ENCODE measurements around the gene TAC4. TPM values are rescaled to one million over a fixed set of nuclear protein-coding genes. Genes with fewer than 3 reads are reported as not detected.

The TAC4 gene
- total and polyA plus RNA-seq, 10 of the 15 experiments (the other 5 are each of a cell fraction or from before 2014, with no cell fraction given), result not detected

GRCh38 chr17:49889500-49889899 lies 41.6 kb upstream of the TAC4 start:
- ATAC-seq (no peak), DNase-seq (ENCODE audit: low read depth, low spot score) (no peak), FAIRE-seq (no peak)
- Histone ChIP-seq H3K9ac (ENCODE audit: control insufficient read depth, insufficient read depth, low read length) (no peak overlapping the region), H3K9me3 (replicated peaks; ENCODE audit: control insufficient read depth, insufficient read depth, low read length) (no peaks in the 10 kb centered on the region), H4K20me1 (ENCODE audit: control insufficient read depth, insufficient read depth) (no peaks in the 10 kb centered on the region), H3K27me3 (replicated peaks in 1 of 2; ENCODE audit: control insufficient read depth in 2 of 2, insufficient read depth in 2 of 2, low read length in 1 of 2) (peaks cover 5 to 9% of the 10 kb centered on the region in 2 experiments), H3K27ac (ENCODE audit: control insufficient read depth, insufficient read depth) (no peak overlapping the region), H2AFZ (ENCODE audit: control insufficient read depth, low read depth, low read length) (no peak overlapping the region), H3K4me1 (ENCODE audit: control insufficient read depth, insufficient read depth, low read length) (no peaks in the 10 kb centered on the region), H3K79me2 (ENCODE audit: control insufficient read depth, insufficient read depth, low read length) (no peaks in the 10 kb centered on the region), H3K36me3 (ENCODE audit: control insufficient read depth in 2 of 2, insufficient read depth in 2 of 2, low read length in 1 of 2) (no peaks in the 10 kb centered on the region), H3K4me2 (ENCODE audit: control insufficient read depth, insufficient read depth) (no peak overlapping the region), H3K4me3 (no peak overlapping the region)
- ChIA-PET RAD21 (ENCODE audit: unreplicated experiment) (no interaction called here), CTCF (interaction anchor here (2.8 kb wide), 1 partner anchor 108 kb away, joined by 13 read pairs; no protein-coding TSS in a partner anchor), SMC1A (ENCODE audit: uncharacterized antibody, unreplicated experiment) (no interaction called here), POLR2A (no interaction called here)
- no peak for TF ChIP-seq FOXM1 (IDR thresholded peaks at IDR 0.05; ENCODE audit: low read depth, low read length)
- TF ChIP-seq ZNF622 (IDR thresholded peaks at IDR 0.05), result no peak
- no peak for TF ChIP-seq ASH2L (IDR thresholded peaks at IDR 0.05; ENCODE audit: borderline replicate concordance, low read depth)
- no peak for TF ChIP-seq ZNF384 (IDR thresholded peaks at IDR 0.05; ENCODE audit: borderline replicate concordance, low read depth, low read length)
- in situ Hi-C loops (cut with MboI) (no loop called here), intact Hi-C loops (cut with micrococcal nuclease; ENCODE audit: unreplicated experiment) (no loop called here)
- WGBS (ENCODE audit: insufficient coverage, insufficient replicate concordance, low lambda C conversion rate, missing lambda C conversion rate), result 49% methylated on average over 9 of the region's 12 CpGs
- no TSS peak for BruUV-seq (replicated peaks)

DNA sequence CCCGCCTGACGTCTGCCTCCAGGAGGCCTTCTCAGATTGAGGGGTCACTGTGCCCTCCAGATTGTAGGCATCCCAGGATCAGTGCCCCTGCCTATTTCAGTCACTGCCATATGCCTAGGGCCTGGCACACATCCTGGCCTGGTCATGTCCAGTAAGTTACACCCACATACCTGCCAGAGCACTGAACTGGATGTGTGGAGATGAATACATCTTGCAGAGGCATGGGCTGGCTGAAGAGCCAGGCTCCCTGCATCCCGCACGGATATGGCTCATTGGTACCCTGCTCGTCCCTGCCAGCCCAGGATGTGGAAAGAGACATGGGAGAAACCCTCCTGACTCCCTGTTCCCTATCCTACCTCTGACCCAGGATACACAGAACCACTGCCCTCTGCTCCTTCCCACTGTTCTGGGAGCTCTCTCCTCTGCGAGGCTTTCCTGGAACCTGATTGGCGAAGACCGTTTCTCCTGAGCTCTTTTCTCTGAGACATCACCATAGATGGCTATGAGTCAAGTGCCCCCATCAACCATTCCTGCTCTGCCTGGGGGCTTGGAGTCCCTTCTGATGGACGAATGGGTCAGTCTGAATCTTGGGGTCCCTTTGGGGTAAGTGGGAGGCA lies 40.0 kb upstream of the TAC4 start:
- Histone ChIP-seq H3K27ac (ENCODE audit: control insufficient read depth, insufficient read depth) (no peak overlapping the region), H3K9me3 (replicated peaks; ENCODE audit: control insufficient read depth, insufficient read depth, low read length) (no peaks in the 10 kb centered on the region), H3K36me3 (ENCODE audit: control insufficient read depth in 2 of 2, insufficient read depth in 2 of 2, low read length in 1 of 2) (no peaks in the 10 kb centered on the region), H3K4me1 (ENCODE audit: control insufficient read depth, insufficient read depth, low read length) (no peaks in the 10 kb centered on the region), H3K4me3 (no peak overlapping the region), H3K27me3 (replicated peaks in 1 of 2; ENCODE audit: control insufficient read depth in 2 of 2, insufficient read depth in 2 of 2, low read length in 1 of 2) (peaks cover 5 to 9% of the 10 kb centered on the region in 2 experiments), H3K9ac (ENCODE audit: control insufficient read depth, insufficient read depth, low read length) (no peak overlapping the region), H3K79me2 (ENCODE audit: control insufficient read depth, insufficient read depth, low read length) (no peaks in the 10 kb centered on the region), H3K4me2 (ENCODE audit: control insufficient read depth, insufficient read depth) (no peak overlapping the region), H4K20me1 (ENCODE audit: control insufficient read depth, insufficient read depth) (no peaks in the 10 kb centered on the region), H2AFZ (ENCODE audit: control insufficient read depth, low read depth, low read length) (no peak overlapping the region)
- POLR2A ChIA-PET, result no interaction called here
- SMC1A ChIA-PET (ENCODE audit: uncharacterized antibody, unreplicated experiment), result no interaction called here
- FAIRE-seq (no peak), ATAC-seq (no peak), DNase-seq (ENCODE audit: low read depth, low spot score) (no peak)
- in situ Hi-C loops (cut with MboI) (no loop called here), intact Hi-C loops (cut with micrococcal nuclease; ENCODE audit: unreplicated experiment) (no loop called here)
- WGBS (ENCODE audit: insufficient coverage, insufficient replicate concordance, low lambda C conversion rate, missing lambda C conversion rate), result 33% methylated on average over 9 of the region's 9 CpGs
- TF ChIP-seq BHLHE40 (IDR thresholded peaks at IDR 0.05; ENCODE audit: borderline replicate concordance in 1 of 2, low read depth in 2 of 2, low read length in 1 of 2) (no peak), TBL1XR1 (IDR thresholded peaks at IDR 0.05; ENCODE audit: low read depth, low read length) (no peak), MXI1 (IDR thresholded peaks at IDR 0.05; ENCODE audit: low read depth, low read length) (no peak), ZSCAN29 (IDR thresholded peaks at IDR 0.05) (no peak), ZBED1 (IDR thresholded peaks at IDR 0.05; ENCODE audit: borderline replicate concordance) (no peak), SREBF1 (IDR thresholded peaks at IDR 0.05; ENCODE audit: low read length) (no peak)
- TF ChIP-seq, protein P1, sequence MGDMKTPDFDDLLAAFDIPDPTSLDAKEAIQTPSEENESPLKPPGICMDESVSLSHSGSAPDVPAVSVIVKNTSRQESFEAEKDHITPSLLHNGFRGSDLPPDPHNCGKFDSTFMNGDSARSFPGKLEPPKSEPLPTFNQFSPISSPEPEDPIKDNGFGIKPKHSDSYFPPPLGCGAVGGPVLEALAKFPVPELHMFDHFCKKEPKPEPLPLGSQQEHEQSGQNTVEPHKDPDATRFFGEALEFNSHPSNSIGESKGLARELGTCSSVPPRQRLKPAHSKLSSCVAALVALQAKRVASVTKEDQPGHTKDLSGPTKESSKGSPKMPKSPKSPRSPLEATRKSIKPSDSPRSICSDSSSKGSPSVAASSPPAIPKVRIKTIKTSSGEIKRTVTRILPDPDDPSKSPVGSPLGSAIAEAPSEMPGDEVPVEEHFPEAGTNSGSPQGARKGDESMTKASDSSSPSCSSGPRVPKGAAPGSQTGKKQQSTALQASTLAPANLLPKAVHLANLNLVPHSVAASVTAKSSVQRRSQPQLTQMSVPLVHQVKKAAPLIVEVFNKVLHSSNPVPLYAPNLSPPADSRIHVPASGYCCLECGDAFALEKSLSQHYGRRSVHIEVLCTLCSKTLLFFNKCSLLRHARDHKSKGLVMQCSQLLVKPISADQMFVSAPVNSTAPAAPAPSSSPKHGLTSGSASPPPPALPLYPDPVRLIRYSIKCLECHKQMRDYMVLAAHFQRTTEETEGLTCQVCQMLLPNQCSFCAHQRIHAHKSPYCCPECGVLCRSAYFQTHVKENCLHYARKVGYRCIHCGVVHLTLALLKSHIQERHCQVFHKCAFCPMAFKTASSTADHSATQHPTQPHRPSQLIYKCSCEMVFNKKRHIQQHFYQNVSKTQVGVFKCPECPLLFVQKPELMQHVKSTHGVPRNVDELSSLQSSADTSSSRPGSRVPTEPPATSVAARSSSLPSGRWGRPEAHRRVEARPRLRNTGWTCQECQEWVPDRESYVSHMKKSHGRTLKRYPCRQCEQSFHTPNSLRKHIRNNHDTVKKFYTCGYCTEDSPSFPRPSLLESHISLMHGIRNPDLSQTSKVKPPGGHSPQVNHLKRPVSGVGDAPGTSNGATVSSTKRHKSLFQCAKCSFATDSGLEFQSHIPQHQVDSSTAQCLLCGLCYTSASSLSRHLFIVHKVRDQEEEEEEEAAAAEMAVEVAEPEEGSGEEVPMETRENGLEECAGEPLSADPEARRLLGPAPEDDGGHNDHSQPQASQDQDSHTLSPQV (IDR thresholded peaks at IDR 0.05), result no peak
- CTCF ChIA-PET, result interaction anchor here (2.8 kb wide), 1 partner anchor 109 kb away, joined by 13 read pairs; no protein-coding TSS in a partner anchor
- no TSS peak for BruUV-seq (replicated peaks)
- RAD21 ChIA-PET (ENCODE audit: unreplicated experiment), result no interaction called here
